Vein endothelial cell (primary cell): Measurements from ENCODE around the gene WNT1. TPM values are rescaled to one million over a fixed set of nuclear protein-coding genes. Genes with fewer than 3 reads are reported as not detected.

Experiments
- small RNA-seq: library from RNA; depleted of rRNA; stranded (forward); fragments of <200 nt; gene quantifications from one replicate; pipeline ENCODE3, GENCODE V24; 2012
- total RNA-seq: library from RNA; depleted of rRNA; stranded (reverse); fragments of >200 nt; gene quantifications from 2 replicates; pipeline ENCODE4 v1.2.3, GENCODE V29; 2012

Gene WNT1
- not detected in 2 replicates for total RNA-seq

DNA sequence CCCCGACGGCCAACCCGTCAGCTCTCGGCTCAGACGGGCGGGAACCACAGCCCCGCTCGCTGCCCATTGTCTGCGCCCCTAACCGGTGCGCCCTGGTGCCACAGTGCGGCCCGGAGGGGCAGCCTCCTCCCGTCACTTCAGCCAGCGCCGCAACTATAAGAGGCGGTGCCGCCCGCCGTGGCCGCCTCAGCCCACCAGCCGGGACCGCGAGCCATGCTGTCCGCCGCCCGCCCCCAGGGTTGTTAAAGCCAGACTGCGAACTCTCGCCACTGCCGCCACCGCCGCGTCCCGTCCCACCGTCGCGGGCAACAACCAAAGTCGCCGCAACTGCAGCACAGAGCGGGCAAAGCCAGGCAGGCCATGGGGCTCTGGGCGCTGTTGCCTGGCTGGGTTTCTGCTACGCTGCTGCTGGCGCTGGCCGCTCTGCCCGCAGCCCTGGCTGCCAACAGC lies at the start of gene WNT1:
TSS of gene WNT1 (plus strand) at position 32 of the 450 bp plus-strand sequence. CDS start at position 361, 329 bp downstream.

GRCh38 chr12:48957141-48958048 lies 20.7 kb upstream of the WNT1 start, which contains the start of gene ARF3:
Gene ARF3, minus strand, starts transcription at chr12:48957487. Its CDS starts 16,392 bp downstream, at chr12:48941095.

GRCh38 chr12:48999371-49000131 lies 21.4 kb downstream of the WNT1 start, which contains the start of gene DDN:
Gene DDN, minus strand, starts transcription at chr12:48999375. Its CDS starts 88 bp downstream, at chr12:48999287.

GRCh38 chr12:49018261-49019119 lies 40.4 kb downstream of the WNT1 start, which contains the start of gene PRKAG1:
Gene PRKAG1, minus strand, starts transcription at chr12:49018776. Its CDS starts 36 bp downstream, at chr12:49018740.

Small RNA genes within 50 kb of the gene (small RNA-seq; reads per million reads assigned to genes)
- gene RNU6-940P, result not detected

Other genes starting within 250 kb of the WNT1 start
- gene ADCY6, start 189.2 kb upstream of the WNT1 start, total RNA-seq, result 30.6 and 40.2 TPM in 2 replicates
- gene CACNB3, start 159.8 kb upstream of the WNT1 start, total RNA-seq, result 26.1 and 34.0 TPM in 2 replicates
- gene DDX23, start 126.2 kb upstream of the WNT1 start, total RNA-seq, result 51.7 and 63.4 TPM in 2 replicates
- gene RND1, start 112.5 kb upstream of the WNT1 start, total RNA-seq, result 3.9 TPM in 2 replicates
- 19.1 and 23.8 TPM in 2 replicates for gene FKBP11, start 52.8 kb upstream of the WNT1 start, total RNA-seq
- 83.0 and 115 TPM in 2 replicates for gene ARF3, start 20.8 kb upstream of the WNT1 start, total RNA-seq
- gene WNT10B, start 6.6 kb upstream of the WNT1 start, total RNA-seq, result 0.10 and 0.33 TPM in 2 replicates
- 0.19 and 0.65 TPM in 2 replicates for gene DDN, start 21.1 kb downstream of the WNT1 start, total RNA-seq
- gene PRKAG1, start 40.5 kb downstream of the WNT1 start, total RNA-seq, result 58.9 and 74.1 TPM in 2 replicates
- gene KMT2D, start 82.5 kb downstream of the WNT1 start, total RNA-seq, result 45.7 and 68.0 TPM in 2 replicates
- 0.33 and 1.3 TPM in 2 replicates for gene RHEBL1, start 91.7 kb downstream of the WNT1 start, total RNA-seq
- 1.9 and 2.3 TPM in 2 replicates for gene DHH, start 116.5 kb downstream of the WNT1 start, total RNA-seq
- gene LMBR1L, start 132.5 kb downstream of the WNT1 start, total RNA-seq, result 72.9 and 91.5 TPM in 2 replicates
- 1,955 and 2,646 TPM in 2 replicates for gene TUBA1B, start 153.1 kb downstream of the WNT1 start, total RNA-seq
- 1,351 and 1,541 TPM in 2 replicates for gene TUBA1A, start 210.8 kb downstream of the WNT1 start, total RNA-seq